GM11168 (cell line): ENCODE data around the gene MGST1.

ENCODE experiments used
- in situ Hi-C: fragments of 300-500 bp; cut with MboI; formaldehyde crosslinking; loops from one replicate; pipeline ENCODE4 v1.12.0; 2022; ENCODE audit warnings: low sequenced_read_pairs; ENCODE audit not compliant: unreplicated experiment

The MGST1 gene

GRCh38 chr12:16347391-16348298, at the start of gene MGST1:
Gene MGST1 (plus strand): TSS chr12:16347645. CDS start chr12:16354253, 6,608 bp downstream.
- in situ Hi-C loops = no loop called here

- in situ Hi-C loops = no loop called here
These were observed 48.0 kb upstream of the MGST1 start for GRCh38 chr12:16299403-16299802.

- in situ Hi-C loops = no loop called here
These were observed 47.3 kb upstream of the MGST1 start for GRCh38 chr12:16300122-16300521.

- in situ Hi-C loops = no loop called here
These were observed 46.7 kb upstream of the MGST1 start for GRCh38 chr12:16300736-16301135.

GRCh38 chr12:16303939-16304338, 43.5 kb upstream of the MGST1 start:
- in situ Hi-C loops = no loop called here

GRCh38 chr12:16307856-16308475, 39.5 kb upstream of the MGST1 start:
- in situ Hi-C loops = no loop called here

- in situ Hi-C loops = no loop called here
These were observed 36.5 kb upstream of the MGST1 start for GRCh38 chr12:16310934-16311333.

- in situ Hi-C loops = no loop called here
These were observed 24.4 kb upstream of the MGST1 start for GRCh38 chr12:16323010-16323409.

GRCh38 chr12:16323638-16324037, 23.8 kb upstream of the MGST1 start:
- in situ Hi-C loops = no loop called here

GRCh38 chr12:16324272-16324671, 23.2 kb upstream of the MGST1 start:
- in situ Hi-C loops = no loop called here

- in situ Hi-C loops = no loop called here
These were observed 22.7 kb upstream of the MGST1 start for GRCh38 chr12:16324772-16325171.

- in situ Hi-C loops = no loop called here
These were observed 22.0 kb upstream of the MGST1 start for GRCh38 chr12:16325426-16325825.

GRCh38 chr12:16327963-16328362, 19.5 kb upstream of the MGST1 start:
- in situ Hi-C loops = no loop called here

GRCh38 chr12:16329594-16329993, 17.9 kb upstream of the MGST1 start:
- in situ Hi-C loops = no loop called here

GRCh38 chr12:16330560-16330959, 16.9 kb upstream of the MGST1 start:
- in situ Hi-C loops = no loop called here

- in situ Hi-C loops = no loop called here
These were observed 15.4 kb upstream of the MGST1 start for GRCh38 chr12:16331998-16332397.

GRCh38 chr12:16335838-16336237, 11.6 kb upstream of the MGST1 start:
- in situ Hi-C loops = no loop called here

- in situ Hi-C loops = no loop called here
These were observed 3.2 kb upstream of the MGST1 start for GRCh38 chr12:16344269-16344668.

GRCh38 chr12:16345105-16345504, 2.3 kb upstream of the MGST1 start:
- in situ Hi-C loops = no loop called here

GRCh38 chr12:16346958-16347357, 487 bp upstream of the MGST1 start:
- in situ Hi-C loops = no loop called here

- in situ Hi-C loops = no loop called here
These were observed 1.1 kb downstream of the MGST1 start for GRCh38 chr12:16348435-16349130.
